ENCODE results near the gene PLD6.

DNA sequence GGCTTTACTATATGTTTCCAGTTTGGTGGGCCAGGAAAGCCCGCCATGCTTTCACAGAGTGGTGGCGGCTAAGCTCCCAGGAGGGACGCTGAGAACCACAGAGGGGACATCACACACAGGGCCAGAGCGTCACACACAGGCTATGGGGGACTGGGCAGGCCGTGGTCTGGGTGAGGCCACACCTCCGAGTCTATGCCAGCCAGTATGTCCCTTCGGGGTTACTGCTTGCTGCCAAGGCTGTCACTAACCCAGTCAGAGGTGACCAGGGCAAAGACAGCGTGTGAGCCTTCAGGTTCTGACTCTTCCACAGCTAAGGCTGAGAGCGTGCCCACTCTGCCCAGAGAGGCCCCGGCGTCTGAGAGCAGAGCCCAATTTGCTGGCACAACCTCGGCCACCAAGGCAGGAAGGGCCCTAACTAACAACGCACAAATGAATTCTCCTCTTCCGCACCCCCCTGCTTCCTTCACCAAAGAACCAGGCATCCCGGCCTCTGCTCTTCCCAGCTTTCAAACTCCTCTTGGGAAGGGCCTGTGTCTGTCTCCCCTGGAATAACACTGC lies 2.9 kb downstream of the PLD6 start:
- TF ChIP-seq, protein P1, sequence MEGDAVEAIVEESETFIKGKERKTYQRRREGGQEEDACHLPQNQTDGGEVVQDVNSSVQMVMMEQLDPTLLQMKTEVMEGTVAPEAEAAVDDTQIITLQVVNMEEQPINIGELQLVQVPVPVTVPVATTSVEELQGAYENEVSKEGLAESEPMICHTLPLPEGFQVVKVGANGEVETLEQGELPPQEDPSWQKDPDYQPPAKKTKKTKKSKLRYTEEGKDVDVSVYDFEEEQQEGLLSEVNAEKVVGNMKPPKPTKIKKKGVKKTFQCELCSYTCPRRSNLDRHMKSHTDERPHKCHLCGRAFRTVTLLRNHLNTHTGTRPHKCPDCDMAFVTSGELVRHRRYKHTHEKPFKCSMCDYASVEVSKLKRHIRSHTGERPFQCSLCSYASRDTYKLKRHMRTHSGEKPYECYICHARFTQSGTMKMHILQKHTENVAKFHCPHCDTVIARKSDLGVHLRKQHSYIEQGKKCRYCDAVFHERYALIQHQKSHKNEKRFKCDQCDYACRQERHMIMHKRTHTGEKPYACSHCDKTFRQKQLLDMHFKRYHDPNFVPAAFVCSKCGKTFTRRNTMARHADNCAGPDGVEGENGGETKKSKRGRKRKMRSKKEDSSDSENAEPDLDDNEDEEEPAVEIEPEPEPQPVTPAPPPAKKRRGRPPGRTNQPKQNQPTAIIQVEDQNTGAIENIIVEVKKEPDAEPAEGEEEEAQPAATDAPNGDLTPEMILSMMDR (conservative IDR thresholded peaks at IDR 0.05; ENCODE audit: low read length): no peak
- no peak for TF ChIP-seq EZH2phosphoT487 (IDR thresholded peaks at IDR 0.05; ENCODE audit: borderline replicate concordance)

Data from Loucy (cell line).